Measurements from ENCODE around the gene EPHA4. TPM values are rescaled to one million over a fixed set of nuclear protein-coding genes. Genes with fewer than 3 reads are reported as not detected.

The EPHA4 gene
- total and polyA plus RNA-seq, 2 of the 4 experiments (the other 2 are of a cell fraction) = 36.9 to 132 TPM

DNA sequence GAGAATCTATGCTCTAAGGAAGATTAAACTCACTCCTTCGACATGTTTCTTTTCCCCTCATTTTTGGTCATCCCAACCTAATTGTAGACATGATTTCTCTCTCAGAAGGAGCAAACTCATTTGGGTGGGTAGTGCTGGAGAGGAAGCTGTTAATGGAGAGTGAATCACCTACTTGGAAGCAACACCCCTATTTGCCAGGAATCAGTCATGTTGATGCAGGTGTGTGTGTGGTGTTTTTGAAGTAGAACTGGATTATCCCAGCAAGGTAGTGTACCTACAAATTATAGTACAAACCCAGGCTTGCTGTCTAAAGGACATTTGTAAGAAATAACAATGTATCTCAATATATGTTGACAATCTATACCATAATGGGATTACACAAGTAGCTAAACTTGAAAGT lies 186.4 kb downstream of the EPHA4 start:
- H3K4me2 ChIP-seq (ENCODE audit: low read depth, low read length) = no peak overlapping the region
- H3K56ac ChIP-seq (ENCODE audit: extremely low read depth, insufficient read depth, low read length) = no peak overlapping the region
- H2BK15ac ChIP-seq (ENCODE audit: low read depth, low read length) = no peak overlapping the region
- no peak overlapping the region for H2BK120ac ChIP-seq (ENCODE audit: low read depth, low read length)
- POLR2A ChIA-PET (ENCODE audit: unreplicated experiment) = no interaction called here
- H3K14ac ChIP-seq (replicated peaks; ENCODE audit: low read depth, low read length) = no peak overlapping the region
- DNase-seq = no peak
- no peak overlapping the region for H3K4ac ChIP-seq (ENCODE audit: low read depth, low read length)
- in situ Hi-C loops (cut with MboI; ENCODE audit: low sequenced_read_pairs) = no loop called here
- dilution Hi-C loops (cut with HindIII; ENCODE audit: low sequenced_read_pairs, unreplicated experiment) = no loop called here
- H3K4me1 ChIP-seq (ENCODE audit: control insufficient read depth, insufficient read depth, low read length) = no peaks in the 10 kb centered on the region
- no peak overlapping the region for H3K27ac ChIP-seq (ENCODE audit: insufficient read depth, low read length)
- H4K91ac ChIP-seq (ENCODE audit: insufficient read depth, low read depth, low read length) = no peak overlapping the region
- H3K4me3 ChIP-seq (ENCODE audit: insufficient read depth, low read depth, low read length) = no peak overlapping the region
- H3K18ac ChIP-seq (ENCODE audit: low read depth, low read length) = no peak overlapping the region
- no peaks in the 10 kb centered on the region for H3K27me3 ChIP-seq (ENCODE audit: control insufficient read depth, insufficient read depth, low read length)
- H4K8ac ChIP-seq (ENCODE audit: low read depth in 2 of 2, low read length in 2 of 2) = no peak overlapping the region
- WGBS, 2 experiments (ENCODE audit: extremely low coverage in 2 of 2, insufficient read length in 1 of 2) = no CpG with 5 or more reads among the region's 1 CpG
- no peaks in the 10 kb centered on the region for H4K20me1 ChIP-seq (ENCODE audit: insufficient read depth, low read length)
- H2AK5ac ChIP-seq (ENCODE audit: low read depth, low read length) = no peak overlapping the region
- H2AFZ ChIP-seq (replicated peaks; ENCODE audit: low read length, poor library complexity) = no peak overlapping the region
- H3K36me3 ChIP-seq (ENCODE audit: control insufficient read depth, insufficient read depth, low read length) = no peaks in the 10 kb centered on the region
- no peak overlapping the region for H2BK5ac ChIP-seq (ENCODE audit: low read depth, low read length, poor library complexity, severe bottlenecking)
- CTCF ChIA-PET = interaction anchor here (0.8 kb wide), 1 partner anchor 188 kb away, joined by 3 read pairs; no protein-coding TSS in a partner anchor
- H2BK20ac ChIP-seq (ENCODE audit: low read depth, low read length) = no peak overlapping the region
- H3K79me1 ChIP-seq (ENCODE audit: low read depth in 1 of 2, low read length in 2 of 2) = no peaks in the 10 kb centered on the region
- H3K23ac ChIP-seq (ENCODE audit: low read depth, low read length) = no peak overlapping the region
- H2AK9ac ChIP-seq (replicated peaks; ENCODE audit: low read depth, low read length, poor library complexity) = no peak overlapping the region
- no peaks in the 10 kb centered on the region for H3K9me1 ChIP-seq (ENCODE audit: insufficient read depth, low read length)
- no peak overlapping the region for H3K9ac ChIP-seq (ENCODE audit: low read depth, low read length)
- no peaks in the 10 kb centered on the region for H3K9me3 ChIP-seq (ENCODE audit: control insufficient read depth, insufficient read depth, low read length)
- no peak for TF ChIP-seq MXI1 (IDR thresholded peaks at IDR 0.05; ENCODE audit: borderline replicate concordance, low read depth, low read length)
- no peak for TF ChIP-seq MAFK (IDR thresholded peaks at IDR 0.05; ENCODE audit: low read depth, low read length)
- no peak for TF ChIP-seq MAZ (IDR thresholded peaks at IDR 0.05; ENCODE audit: borderline replicate concordance, low read depth, low read length)
- TF ChIP-seq RCOR1 (IDR thresholded peaks at IDR 0.05; ENCODE audit: insufficient replicate concordance, low read length) = no peak
- no peak for TF ChIP-seq CHD1 (IDR thresholded peaks at IDR 0.05; ENCODE audit: low read depth, low read length)
- TF ChIP-seq BHLHE40 (IDR thresholded peaks at IDR 0.05; ENCODE audit: low read depth, low read length) = no peak
- no peak for TF ChIP-seq NFE2L2 (IDR thresholded peaks at IDR 0.05; ENCODE audit: low read depth, low read length)
- TF ChIP-seq, protein P1, sequence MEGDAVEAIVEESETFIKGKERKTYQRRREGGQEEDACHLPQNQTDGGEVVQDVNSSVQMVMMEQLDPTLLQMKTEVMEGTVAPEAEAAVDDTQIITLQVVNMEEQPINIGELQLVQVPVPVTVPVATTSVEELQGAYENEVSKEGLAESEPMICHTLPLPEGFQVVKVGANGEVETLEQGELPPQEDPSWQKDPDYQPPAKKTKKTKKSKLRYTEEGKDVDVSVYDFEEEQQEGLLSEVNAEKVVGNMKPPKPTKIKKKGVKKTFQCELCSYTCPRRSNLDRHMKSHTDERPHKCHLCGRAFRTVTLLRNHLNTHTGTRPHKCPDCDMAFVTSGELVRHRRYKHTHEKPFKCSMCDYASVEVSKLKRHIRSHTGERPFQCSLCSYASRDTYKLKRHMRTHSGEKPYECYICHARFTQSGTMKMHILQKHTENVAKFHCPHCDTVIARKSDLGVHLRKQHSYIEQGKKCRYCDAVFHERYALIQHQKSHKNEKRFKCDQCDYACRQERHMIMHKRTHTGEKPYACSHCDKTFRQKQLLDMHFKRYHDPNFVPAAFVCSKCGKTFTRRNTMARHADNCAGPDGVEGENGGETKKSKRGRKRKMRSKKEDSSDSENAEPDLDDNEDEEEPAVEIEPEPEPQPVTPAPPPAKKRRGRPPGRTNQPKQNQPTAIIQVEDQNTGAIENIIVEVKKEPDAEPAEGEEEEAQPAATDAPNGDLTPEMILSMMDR (conservative IDR thresholded peaks at IDR 0.05; ENCODE audit: low read depth, low read length) = no peak
- no peak for TF ChIP-seq SMC3 (IDR thresholded peaks at IDR 0.05; ENCODE audit: low read depth, low read length)
- no peak for TF ChIP-seq CEBPB (IDR thresholded peaks at IDR 0.05; ENCODE audit: low read depth, low read length)
- TF ChIP-seq, protein P2, sequence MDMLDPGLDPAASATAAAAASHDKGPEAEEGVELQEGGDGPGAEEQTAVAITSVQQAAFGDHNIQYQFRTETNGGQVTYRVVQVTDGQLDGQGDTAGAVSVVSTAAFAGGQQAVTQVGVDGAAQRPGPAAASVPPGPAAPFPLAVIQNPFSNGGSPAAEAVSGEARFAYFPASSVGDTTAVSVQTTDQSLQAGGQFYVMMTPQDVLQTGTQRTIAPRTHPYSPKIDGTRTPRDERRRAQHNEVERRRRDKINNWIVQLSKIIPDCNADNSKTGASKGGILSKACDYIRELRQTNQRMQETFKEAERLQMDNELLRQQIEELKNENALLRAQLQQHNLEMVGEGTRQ (IDR thresholded peaks at IDR 0.05; ENCODE audit: low read depth, low read length) = no peak
- TF ChIP-seq RFX5 (IDR thresholded peaks at IDR 0.05; ENCODE audit: low read depth, low read length) = no peak
- BruUV-seq (replicated peaks) = no TSS peak
- no peak overlapping the region for H4K5ac ChIP-seq (ENCODE audit: low read depth, low read length)
- intact Hi-C loops (cut with micrococcal nuclease) = no loop called here
- ATAC-seq (ENCODE audit: low read depth) = no peak
